Endodermal cell (in vitro differentiated cells): ENCODE measurements around the gene CCDC9B. TPM values are rescaled to one million over a fixed set of nuclear protein-coding genes. Genes with fewer than 3 reads are reported as not detected.

Experiments used
- DNase-seq: peaks from one replicate; pipeline ENCODE4 v3.0.0-alpha.2; 2017
- H3K27ac ChIP-seq: 2 replicates; pipeline ENCODE4 v1.5.1; 2013; ENCODE audit warnings: mild to moderate bottlenecking, low read depth, low read length, moderate library complexity
- H3K27me3 ChIP-seq: 2 replicates; pipeline ENCODE4 v1.6.1; 2013; ENCODE audit warnings: mild to moderate bottlenecking, low read length, moderate library complexity; ENCODE audit not compliant: insufficient read depth, control insufficient read depth, poor library complexity, severe bottlenecking
- H3K36me3 ChIP-seq: 2 replicates; pipeline ENCODE4 v1.7.0; 2013; ENCODE audit warnings: mild to moderate bottlenecking, low read length, moderate library complexity; ENCODE audit not compliant: control insufficient read depth, insufficient read depth
- H3K4me1 ChIP-seq: one replicate; pipeline ENCODE4 v1.7.0; 2013; ENCODE audit warnings: low read length; ENCODE audit not compliant: control insufficient read depth, insufficient read depth
- H3K4me3 ChIP-seq: 2 replicates; pipeline ENCODE4 v1.5.1; 2013; ENCODE audit warnings: mild to moderate bottlenecking, low read length, moderate library complexity
- H3K9ac ChIP-seq: 2 replicates; pipeline ENCODE4 v1.6.1; 2013; ENCODE audit warnings: mild to moderate bottlenecking, low read length, moderate library complexity; ENCODE audit not compliant: poor library complexity, severe bottlenecking; ENCODE audit errors: extremely low read depth
- H3K9me3 ChIP-seq: 2 replicates; pipeline ENCODE4 v1.6.1; 2013; ENCODE audit warnings: mild to moderate bottlenecking, low read length, moderate library complexity; ENCODE audit not compliant: control insufficient read depth
- H3K27ac Mint-ChIP-seq: 2 replicates; pipeline ENCODE4 v1.8.0; 2020; ENCODE audit warnings: mixed read lengths
- H3K27me3 Mint-ChIP-seq: 2 replicates; pipeline ENCODE4 v1.8.0; 2021; ENCODE audit warnings: mild to moderate bottlenecking, mixed read lengths; ENCODE audit not compliant: insufficient read depth
- H3K36me3 Mint-ChIP-seq: 2 replicates; pipeline ENCODE4 v1.8.0; 2020; ENCODE audit warnings: low read depth, mixed read lengths
- H3K4me1 Mint-ChIP-seq: 2 replicates; pipeline ENCODE4 v1.8.0; 2020; ENCODE audit warnings: mixed read lengths
- H3K4me3 Mint-ChIP-seq: 2 replicates; pipeline ENCODE4 v1.8.0; 2020; ENCODE audit warnings: mild to moderate bottlenecking, moderate library complexity, mixed read lengths
- H3K9me3 Mint-ChIP-seq: 2 replicates; pipeline ENCODE4 v1.8.0; 2020; ENCODE audit warnings: mild to moderate bottlenecking, mixed read lengths
- WGBS, 2 experiments: methylation state at CpG; one replicate each; pipeline versions ENCODE4 v1.1.5 to v1.1.7; 2013; ENCODE audit warnings: missing lambda C conversion rate in 2 of 2, mixed read lengths in 1 of 2; ENCODE audit not compliant: insufficient coverage in 1 of 2, insufficient read length in 1 of 2; 5-methylcytosine and 5-hydroxymethylcytosine counted together
- total RNA-seq, 2 donors: library from RNA; stranded (reverse); fragmentation: NEBNext Ultra II Directional in 1 of 2; extraction: Animal tissue kit (Norgen Biotek cat#: 25700) in 1 of 2; gene quantifications; 2 replicates in 1 of 2; 3 replicates in 1 of 2; pipeline ENCODE4 v1.2.1, GENCODE V29; 2021
- TF ChIP-seq, protein P1 (sequence below): fragments of 200-600 bp; sonication (generic); conservative IDR thresholded peaks from 2 replicates; pipeline ENCODE4 v1.5.0; 2021; ENCODE audit warnings: antibody characterized with exemption, mild to moderate bottlenecking

The CCDC9B gene
- total RNA-seq, 2 donors from 2014 or later, result 0.15 to 0.42 TPM

DNA sequence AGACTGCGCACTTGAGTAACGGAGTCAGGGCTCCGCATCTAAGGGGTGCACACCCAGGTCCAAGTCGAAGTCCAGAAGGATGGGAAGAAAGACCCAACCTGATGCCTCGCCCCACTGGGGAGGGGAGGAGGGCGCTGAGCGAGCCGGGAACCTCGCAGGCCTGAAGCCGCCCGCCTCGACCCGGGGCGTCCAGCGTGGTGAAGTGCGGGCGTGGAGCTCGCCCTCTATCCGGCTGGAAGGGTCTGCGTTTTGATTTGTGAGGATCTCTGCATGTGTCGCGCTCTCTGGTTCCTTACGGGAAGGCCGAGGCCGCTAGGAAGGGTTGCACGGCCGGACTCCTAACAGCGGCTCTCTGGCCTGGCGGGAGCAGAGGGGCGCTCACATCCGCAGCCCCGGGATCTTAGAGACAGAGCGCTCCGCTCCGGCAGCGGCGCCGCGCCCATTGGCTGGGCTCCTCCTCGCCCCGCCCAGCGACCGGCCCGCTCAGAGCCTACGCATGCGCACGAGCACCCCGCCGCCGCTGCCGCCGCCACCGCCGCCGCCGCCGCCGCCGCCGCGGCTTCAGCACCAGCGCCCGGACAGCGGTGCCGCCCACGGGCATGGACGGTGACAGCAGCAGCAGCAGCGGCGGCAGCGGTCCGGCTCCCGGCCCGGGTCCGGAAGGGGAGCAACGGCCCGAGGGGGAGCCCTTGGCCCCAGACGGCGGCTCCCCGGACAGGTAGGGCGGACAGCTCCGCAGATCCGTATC is 17.2 kb upstream of the CCDC9B start, which contains the start of gene DISP2:
Gene DISP2 (plus strand): TSS at position 497 of the 748 bp plus-strand sequence. CDS start 103 bp downstream, at position 600.
- H3K27ac Mint-ChIP-seq, result no peak within 1 kb of the TSS
- Histone ChIP-seq H3K4me1 (no peaks in the 10 kb centered on the region), H3K36me3 (no peaks in the 10 kb centered on the region), H3K4me3 (peak within 1 kb of the TSS; percentile 79), H3K9me3 (no peaks in the 10 kb centered on the region), H3K27ac (no peak within 1 kb of the TSS), H3K27me3 (peaks cover 53% of the 10 kb centered on the region), H3K9ac (no peak within 1 kb of the TSS)
- peaks cover 14% of the 10 kb centered on the region for H3K4me1 Mint-ChIP-seq
- H3K9me3 Mint-ChIP-seq, result no peaks in the 10 kb centered on the region
- TF ChIP-seq, protein P1, sequence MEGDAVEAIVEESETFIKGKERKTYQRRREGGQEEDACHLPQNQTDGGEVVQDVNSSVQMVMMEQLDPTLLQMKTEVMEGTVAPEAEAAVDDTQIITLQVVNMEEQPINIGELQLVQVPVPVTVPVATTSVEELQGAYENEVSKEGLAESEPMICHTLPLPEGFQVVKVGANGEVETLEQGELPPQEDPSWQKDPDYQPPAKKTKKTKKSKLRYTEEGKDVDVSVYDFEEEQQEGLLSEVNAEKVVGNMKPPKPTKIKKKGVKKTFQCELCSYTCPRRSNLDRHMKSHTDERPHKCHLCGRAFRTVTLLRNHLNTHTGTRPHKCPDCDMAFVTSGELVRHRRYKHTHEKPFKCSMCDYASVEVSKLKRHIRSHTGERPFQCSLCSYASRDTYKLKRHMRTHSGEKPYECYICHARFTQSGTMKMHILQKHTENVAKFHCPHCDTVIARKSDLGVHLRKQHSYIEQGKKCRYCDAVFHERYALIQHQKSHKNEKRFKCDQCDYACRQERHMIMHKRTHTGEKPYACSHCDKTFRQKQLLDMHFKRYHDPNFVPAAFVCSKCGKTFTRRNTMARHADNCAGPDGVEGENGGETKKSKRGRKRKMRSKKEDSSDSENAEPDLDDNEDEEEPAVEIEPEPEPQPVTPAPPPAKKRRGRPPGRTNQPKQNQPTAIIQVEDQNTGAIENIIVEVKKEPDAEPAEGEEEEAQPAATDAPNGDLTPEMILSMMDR, result peak; percentile 10
- H3K36me3 Mint-ChIP-seq, result no peaks in the 10 kb centered on the region
- 1 to 5% methylated on average over 21 to 82 of the region's 82 CpGs for WGBS, 2 experiments
- peaks cover 55% of the 10 kb centered on the region for H3K27me3 Mint-ChIP-seq
- DNase-seq, result peak; percentile 98
- H3K4me3 Mint-ChIP-seq, result peak within 1 kb of the TSS; percentile 61

DNA sequence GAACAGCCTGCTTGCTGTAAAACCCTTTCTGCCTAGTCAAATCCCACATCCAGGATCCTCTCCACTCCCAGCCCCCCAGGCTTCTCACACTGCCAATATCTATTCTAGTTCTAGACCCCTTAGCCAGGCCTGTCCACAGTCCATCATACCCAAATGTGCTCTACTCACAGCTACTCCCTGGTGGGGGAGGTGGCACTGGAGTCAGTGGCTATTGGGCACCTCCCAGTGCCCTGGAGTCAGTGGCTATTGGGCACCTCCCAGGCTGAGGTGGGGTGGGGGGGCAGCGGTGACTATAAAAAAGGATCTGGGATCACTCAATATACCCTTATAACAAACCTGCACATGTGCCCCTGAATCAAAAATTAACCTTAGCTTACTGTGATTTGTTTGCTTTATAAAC is 16.5 kb upstream of the CCDC9B start:
- no peak overlapping the region for H3K9ac ChIP-seq
- H3K36me3 ChIP-seq, result no peaks in the 10 kb centered on the region
- Mint-ChIP-seq H3K9me3 (no peaks in the 10 kb centered on the region), H3K36me3 (no peaks in the 10 kb centered on the region), H3K27ac (no peak overlapping the region), H3K4me1 (peaks cover 14% of the 10 kb centered on the region), H3K4me3 (peak overlapping the region; percentile 61), H3K27me3 (peaks cover 52% of the 10 kb centered on the region)
- H3K27me3 ChIP-seq, result peaks cover 50% of the 10 kb centered on the region
- no peak for DNase-seq
- H3K27ac ChIP-seq, result no peak overlapping the region
- no peaks in the 10 kb centered on the region for H3K9me3 ChIP-seq
- peak overlapping the region; percentile 79 for H3K4me3 ChIP-seq
- TF ChIP-seq, protein P1, result no peak
- H3K4me1 ChIP-seq, result no peaks in the 10 kb centered on the region
- WGBS, 2 experiments, result no CpG with 5 or more reads among the region's 1 CpG

DNA sequence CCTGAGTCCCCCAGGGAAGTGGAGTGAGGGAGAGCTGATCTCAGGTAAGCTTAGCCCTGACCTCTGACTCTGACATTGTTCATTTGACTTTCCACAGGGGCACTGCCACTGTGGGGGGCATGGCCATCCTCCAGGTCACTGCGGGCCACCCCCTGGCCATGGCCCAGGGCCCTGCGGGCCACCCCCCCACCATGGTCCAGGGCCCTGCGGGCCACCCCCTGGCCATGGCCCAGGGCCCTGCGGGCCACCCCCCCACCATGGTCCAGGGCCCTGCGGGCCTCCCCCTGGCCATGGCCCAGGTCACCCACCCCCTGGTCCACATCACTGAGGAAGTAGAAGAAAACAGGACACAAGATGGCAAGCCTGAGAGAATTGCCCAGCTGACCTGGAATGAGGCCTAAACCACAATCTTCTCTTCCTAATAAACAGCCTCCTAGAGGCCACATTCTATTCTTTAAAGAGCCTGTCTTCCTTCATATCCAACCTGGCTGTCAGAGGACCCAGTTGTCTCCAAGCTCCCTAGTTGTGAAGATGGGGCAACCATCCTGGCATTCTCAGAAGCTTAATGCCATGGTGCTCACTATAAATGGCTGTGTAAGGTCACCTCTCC is 15.3 kb upstream of the CCDC9B start:
- Histone ChIP-seq H3K4me1 (no peaks in the 10 kb centered on the region), H3K4me3 (no peak overlapping the region), H3K9ac (no peak overlapping the region), H3K27ac (no peak overlapping the region), H3K9me3 (no peaks in the 10 kb centered on the region), H3K36me3 (no peaks in the 10 kb centered on the region), H3K27me3 (peaks cover 38% of the 10 kb centered on the region)
- WGBS, 2 experiments, result 84% methylated on average over 4 of the region's 5 CpGs; no CpG with 5 or more reads in 1 of the 2 experiments
- Mint-ChIP-seq H3K4me1 (peaks cover 14% of the 10 kb centered on the region), H3K9me3 (no peaks in the 10 kb centered on the region), H3K36me3 (no peaks in the 10 kb centered on the region), H3K27ac (no peak overlapping the region), H3K4me3 (no peak overlapping the region), H3K27me3 (peaks cover 41% of the 10 kb centered on the region)
- TF ChIP-seq, protein P1, result no peak
- DNase-seq, result no peak
